WTC11 (cell line): ENCODE data around the gene PKP2. TPM values are rescaled to one million over a fixed set of nuclear protein-coding genes. Genes with fewer than 3 reads are reported as not detected.

Experiments
- ATAC-seq: fragments of 200-7000 bp; cut with Tn5 transposase; 2 replicates; pipeline ENCODE4 v1.10.0; 2021; ENCODE audit warnings: mild to moderate bottlenecking, moderate library complexity
- CTCF ChIA-PET: fragments of 300-600 bp; sonication (Branson Sonifier 250); formaldehyde crosslinking; loops from one replicate; lab custom pipeline; 2021; ENCODE audit warnings: antibody characterized with exemption; lab: Charles Lee
- POLR2A ChIA-PET: fragments of 350-600 bp; sonication (Branson Sonifier 250); formaldehyde crosslinking; loops from one replicate; lab custom pipeline; 2021; ENCODE audit warnings: antibody characterized with exemption; lab: Charles Lee
- DNase-seq: peaks from one replicate; pipeline ENCODE4 v3.0.0; 2021; ENCODE audit warnings: low spot score
- H3K27ac Mint-ChIP-seq: 2 replicates; pipeline ENCODE4 v1.8.0; 2021; ENCODE audit warnings: mixed read lengths
- H3K27me3 Mint-ChIP-seq: 2 replicates; pipeline ENCODE4 v1.8.0; 2021; ENCODE audit warnings: low read depth, mild to moderate bottlenecking, moderate library complexity, mixed read lengths
- H3K36me3 Mint-ChIP-seq: 2 replicates; pipeline ENCODE4 v1.8.0; 2021; ENCODE audit warnings: mixed read lengths
- H3K4me1 Mint-ChIP-seq: 2 replicates; pipeline ENCODE4 v1.8.0; 2022; ENCODE audit warnings: mixed read lengths
- H3K4me3 Mint-ChIP-seq: 2 replicates; pipeline ENCODE4 v1.8.0; 2021; ENCODE audit warnings: mild to moderate bottlenecking, moderate library complexity, mixed read lengths
- H3K9me3 Mint-ChIP-seq: 2 replicates; pipeline ENCODE4 v1.8.0; 2021; ENCODE audit warnings: mixed read lengths
- GRHL2 ChIP-seq: fragments of 250-450 bp; sonication (Bioruptor Pico); IDR thresholded peaks from 2 replicates; pipeline ENCODE4 v1.8.0; 2022; ENCODE audit warnings: mild to moderate bottlenecking, moderate library complexity; ENCODE audit not compliant: insufficient replicate concordance, severe bottlenecking
- MLX ChIP-seq: sonication (generic); formaldehyde crosslinking; IDR thresholded peaks from 2 replicates; pipeline ENCODE4 v1.8.1; 2023; ENCODE audit warnings: mild to moderate bottlenecking, missing genetic modification reagents, moderate library complexity
- MYBL2 ChIP-seq: sonication (generic); formaldehyde crosslinking; IDR thresholded peaks from 2 replicates; pipeline ENCODE4 v1.8.1; 2023; ENCODE audit warnings: mild to moderate bottlenecking, moderate library complexity, missing genetic modification reagents
- PRDM15 ChIP-seq: sonication (generic); formaldehyde crosslinking; IDR thresholded peaks from 2 replicates; pipeline ENCODE4 v1.8.0; 2022; ENCODE audit warnings: missing genetic modification reagents
- PRRX2 ChIP-seq: fragments of 250-450 bp; sonication (Bioruptor Pico); IDR thresholded peaks from 2 replicates; pipeline ENCODE4 v1.8.0; 2021; ENCODE audit warnings: mild to moderate bottlenecking
- RELA ChIP-seq: sonication (generic); formaldehyde crosslinking; IDR thresholded peaks from 2 replicates; pipeline ENCODE4 v1.8.1; 2022; ENCODE audit warnings: missing genetic modification reagents, mild to moderate bottlenecking, borderline replicate concordance
- SMAD3 ChIP-seq: sonication (generic); formaldehyde crosslinking; IDR thresholded peaks from 2 replicates; pipeline ENCODE4 v1.8.0; 2022; ENCODE audit warnings: missing genetic modification reagents, mild to moderate bottlenecking, borderline replicate concordance
- SOX15 ChIP-seq: fragments of 250-450 bp; sonication (Bioruptor Pico); IDR thresholded peaks from 2 replicates; pipeline ENCODE4 v1.9.0; 2021; ENCODE audit warnings: mild to moderate bottlenecking
- ZBTB21 ChIP-seq: sonication (generic); formaldehyde crosslinking; IDR thresholded peaks from 2 replicates; pipeline ENCODE4 v1.8.1; 2023; ENCODE audit warnings: mild to moderate bottlenecking, missing genetic modification reagents, borderline replicate concordance
- ZNF219 ChIP-seq: sonication (generic); formaldehyde crosslinking; IDR thresholded peaks from 2 replicates; pipeline ENCODE4 v1.8.0; 2023; ENCODE audit warnings: missing genetic modification reagents, mild to moderate bottlenecking, borderline replicate concordance
- ZNF232 ChIP-seq: sonication (generic); formaldehyde crosslinking; IDR thresholded peaks from 2 replicates; pipeline ENCODE4 v1.8.0; 2022; ENCODE audit warnings: mild to moderate bottlenecking, missing genetic modification reagents
- ZNF396 ChIP-seq: fragments of 250-450 bp; sonication (Bioruptor Pico); IDR thresholded peaks from 2 replicates; pipeline ENCODE4 v1.8.0; 2021; ENCODE audit warnings: mild to moderate bottlenecking, moderate library complexity, borderline replicate concordance
- total RNA-seq: library from RNA; stranded (reverse); gene quantifications from 3 replicates; pipeline ENCODE4 v1.2.3, GENCODE V29; 2021
- TF ChIP-seq, protein P1 (sequence below): sonication (generic); formaldehyde crosslinking; IDR thresholded peaks from 2 replicates; pipeline ENCODE4 v1.8.1; 2023; ENCODE audit warnings: mild to moderate bottlenecking, missing genetic modification reagents, borderline replicate concordance
- TF ChIP-seq, protein P2 (sequence below): fragments of 250-450 bp; sonication (Bioruptor Pico); conservative IDR thresholded peaks from 2 replicates; pipeline ENCODE4 v1.9.0; 2021; ENCODE audit warnings: mild to moderate bottlenecking
- TF ChIP-seq, protein P3 (sequence below): fragments of 250-450 bp; sonication (Bioruptor Pico); IDR thresholded peaks from 2 replicates; pipeline ENCODE4 v2.1.2; 2022; ENCODE audit warnings: mild to moderate bottlenecking, moderate library complexity
- TF ChIP-seq, protein P4 (sequence below): fragments of 250-450 bp; sonication (Bioruptor Pico); IDR thresholded peaks from 2 replicates; pipeline ENCODE4 v1.9.0; 2021; ENCODE audit warnings: moderate library complexity, mild to moderate bottlenecking, inconsistent platforms, borderline replicate concordance
- TF ChIP-seq, protein P5 (sequence below): fragments of 250-450 bp; sonication (Bioruptor Pico); IDR thresholded peaks from 2 replicates; pipeline ENCODE4 v1.8.0; 2021; ENCODE audit warnings: mild to moderate bottlenecking

The PKP2 gene
- total RNA-seq, 1 experiment from 2014 or later, result 22.0 TPM

- no peaks in the 10 kb centered on the region for H3K9me3 Mint-ChIP-seq
- no peak for TF ChIP-seq RELA (CRISPR knock-in tag)
- no peak for TF ChIP-seq MYBL2 (CRISPR knock-in tag)
- TF ChIP-seq, protein P1, sequence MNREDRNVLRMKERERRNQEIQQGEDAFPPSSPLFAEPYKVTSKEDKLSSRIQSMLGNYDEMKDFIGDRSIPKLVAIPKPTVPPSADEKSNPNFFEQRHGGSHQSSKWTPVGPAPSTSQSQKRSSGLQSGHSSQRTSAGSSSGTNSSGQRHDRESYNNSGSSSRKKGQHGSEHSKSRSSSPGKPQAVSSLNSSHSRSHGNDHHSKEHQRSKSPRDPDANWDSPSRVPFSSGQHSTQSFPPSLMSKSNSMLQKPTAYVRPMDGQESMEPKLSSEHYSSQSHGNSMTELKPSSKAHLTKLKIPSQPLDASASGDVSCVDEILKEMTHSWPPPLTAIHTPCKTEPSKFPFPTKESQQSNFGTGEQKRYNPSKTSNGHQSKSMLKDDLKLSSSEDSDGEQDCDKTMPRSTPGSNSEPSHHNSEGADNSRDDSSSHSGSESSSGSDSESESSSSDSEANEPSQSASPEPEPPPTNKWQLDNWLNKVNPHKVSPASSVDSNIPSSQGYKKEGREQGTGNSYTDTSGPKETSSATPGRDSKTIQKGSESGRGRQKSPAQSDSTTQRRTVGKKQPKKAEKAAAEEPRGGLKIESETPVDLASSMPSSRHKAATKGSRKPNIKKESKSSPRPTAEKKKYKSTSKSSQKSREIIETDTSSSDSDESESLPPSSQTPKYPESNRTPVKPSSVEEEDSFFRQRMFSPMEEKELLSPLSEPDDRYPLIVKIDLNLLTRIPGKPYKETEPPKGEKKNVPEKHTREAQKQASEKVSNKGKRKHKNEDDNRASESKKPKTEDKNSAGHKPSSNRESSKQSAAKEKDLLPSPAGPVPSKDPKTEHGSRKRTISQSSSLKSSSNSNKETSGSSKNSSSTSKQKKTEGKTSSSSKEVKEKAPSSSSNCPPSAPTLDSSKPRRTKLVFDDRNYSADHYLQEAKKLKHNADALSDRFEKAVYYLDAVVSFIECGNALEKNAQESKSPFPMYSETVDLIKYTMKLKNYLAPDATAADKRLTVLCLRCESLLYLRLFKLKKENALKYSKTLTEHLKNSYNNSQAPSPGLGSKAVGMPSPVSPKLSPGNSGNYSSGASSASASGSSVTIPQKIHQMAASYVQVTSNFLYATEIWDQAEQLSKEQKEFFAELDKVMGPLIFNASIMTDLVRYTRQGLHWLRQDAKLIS (CRISPR knock-in tag), result no peak
- TF ChIP-seq, protein P2, sequence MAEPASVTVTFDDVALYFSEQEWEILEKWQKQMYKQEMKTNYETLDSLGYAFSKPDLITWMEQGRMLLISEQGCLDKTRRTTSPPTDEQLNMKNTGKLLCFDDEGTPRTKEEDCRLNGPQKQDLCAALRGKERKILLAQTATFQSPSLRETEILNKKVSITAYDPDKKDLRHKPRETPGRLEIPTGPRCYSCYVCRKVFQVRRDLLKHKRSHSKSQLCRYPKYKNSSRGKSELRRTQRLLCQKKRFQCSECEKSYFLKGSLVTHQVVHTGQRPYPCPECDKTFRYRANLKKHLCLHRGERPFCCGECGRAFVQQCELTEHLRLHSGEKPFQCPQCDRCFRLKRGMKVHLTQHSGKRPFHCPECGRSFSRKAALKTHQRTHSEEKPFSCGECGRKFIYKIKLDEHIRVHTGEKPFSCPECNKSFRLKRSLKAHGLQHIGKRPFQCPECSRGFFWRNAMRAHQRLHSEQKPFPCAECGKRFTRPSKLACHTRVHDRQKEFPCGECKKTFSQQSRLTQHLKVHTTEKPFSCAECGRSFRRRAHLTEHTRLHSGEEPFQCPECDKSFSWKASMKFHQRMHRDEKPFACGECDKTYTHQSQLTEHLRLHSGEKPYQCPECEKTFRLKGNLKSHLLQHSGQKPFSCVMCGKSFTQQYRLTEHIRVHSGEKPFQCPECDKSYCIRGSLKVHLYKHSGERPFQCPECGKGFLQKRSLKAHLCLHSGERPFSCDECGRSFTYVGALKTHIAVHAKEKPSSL (CRISPR knock-in tag), result no peak
- TF ChIP-seq ZNF232 (CRISPR knock-in tag), result no peak
- TF ChIP-seq, protein P3, sequence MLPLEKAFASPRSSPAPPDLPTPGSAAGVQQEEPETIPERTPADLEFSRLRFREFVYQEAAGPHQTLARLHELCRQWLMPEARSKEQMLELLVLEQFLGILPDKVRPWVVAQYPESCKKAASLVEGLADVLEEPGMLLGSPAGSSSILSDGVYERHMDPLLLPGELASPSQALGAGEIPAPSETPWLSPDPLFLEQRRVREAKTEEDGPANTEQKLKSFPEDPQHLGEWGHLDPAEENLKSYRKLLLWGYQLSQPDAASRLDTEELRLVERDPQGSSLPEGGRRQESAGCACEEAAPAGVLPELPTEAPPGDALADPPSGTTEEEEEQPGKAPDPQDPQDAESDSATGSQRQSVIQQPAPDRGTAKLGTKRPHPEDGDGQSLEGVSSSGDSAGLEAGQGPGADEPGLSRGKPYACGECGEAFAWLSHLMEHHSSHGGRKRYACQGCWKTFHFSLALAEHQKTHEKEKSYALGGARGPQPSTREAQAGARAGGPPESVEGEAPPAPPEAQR (CRISPR knock-in tag), result no peak
- no peak for TF ChIP-seq ZBTB21 (CRISPR knock-in tag)
- no peak for TF ChIP-seq SOX15
- TF ChIP-seq, protein P4, sequence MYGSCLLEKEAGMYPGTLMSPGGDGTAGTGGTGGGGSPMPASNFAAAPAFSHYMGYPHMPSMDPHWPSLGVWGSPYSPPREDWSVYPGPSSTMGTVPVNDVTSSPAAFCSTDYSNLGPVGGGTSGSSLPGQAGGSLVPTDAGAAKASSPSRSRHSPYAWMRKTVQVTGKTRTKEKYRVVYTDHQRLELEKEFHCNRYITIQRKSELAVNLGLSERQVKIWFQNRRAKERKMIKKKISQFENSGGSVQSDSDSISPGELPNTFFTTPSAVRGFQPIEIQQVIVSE (CRISPR knock-in tag), result no peak
- TF ChIP-seq ZNF396 (CRISPR knock-in tag), result no peak
- TF ChIP-seq ZNF219 (CRISPR knock-in tag), result no peak
- TF ChIP-seq GRHL2 (CRISPR knock-in tag), result no peak
- TF ChIP-seq, all 79 proteins: peak for 0
- peaks cover 6% of the 10 kb centered on the region; the same call in 1 of the 2 replicates for H3K4me1 Mint-ChIP-seq
- peak; percentile 20; the same call in 1 of the 2 replicates for ATAC-seq
- H3K27me3 Mint-ChIP-seq, result no peaks in the 10 kb centered on the region
- H3K36me3 Mint-ChIP-seq, result no peaks in the 10 kb centered on the region
- ChIA-PET POLR2A (no interaction called here), CTCF (interaction anchor here (2.4 kb wide), 1 partner anchor 12 kb away, joined by 17 read pairs; the partner anchor contains the start of gene YARS2)
- no peak overlapping the region for H3K4me3 Mint-ChIP-seq
- H3K27ac Mint-ChIP-seq, result no peak overlapping the region
- no peak for DNase-seq
Observed at GRCh38 chr12:32768518-32768917, 128.1 kb downstream of the PKP2 start.

DNA sequence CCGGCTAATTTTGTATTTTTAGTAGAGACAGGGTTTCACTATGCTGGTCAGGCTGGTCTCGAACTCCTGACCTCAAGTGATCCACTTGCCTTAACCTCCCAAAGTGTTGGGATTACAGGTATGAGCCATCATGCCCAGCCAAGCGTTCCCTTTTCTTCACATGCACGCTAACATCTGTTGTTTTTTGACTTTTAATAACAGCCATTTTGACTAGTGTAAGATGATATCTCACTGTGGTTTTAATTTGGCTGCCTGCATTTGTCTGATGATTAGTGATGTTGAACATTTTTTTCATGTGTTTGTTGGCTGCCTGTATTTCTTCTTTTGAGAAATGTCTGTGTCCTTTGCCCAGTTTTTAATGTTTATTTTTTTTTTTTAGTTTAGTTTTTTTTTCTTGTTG is 130.7 kb downstream of the PKP2 start:
- ATAC-seq (no peak), DNase-seq (no peak)
- Mint-ChIP-seq H3K4me3 (no peak overlapping the region), H3K9me3 (no peaks in the 10 kb centered on the region), H3K36me3 (no peaks in the 10 kb centered on the region), H3K27ac (no peak overlapping the region), H3K4me1 (peaks cover 6% of the 10 kb centered on the region; the same call in 1 of the 2 replicates), H3K27me3 (no peaks in the 10 kb centered on the region)
- no peak for TF ChIP-seq PRRX2 (CRISPR knock-in tag)
- ChIA-PET POLR2A (no interaction called here), CTCF (no interaction called here)

DNA sequence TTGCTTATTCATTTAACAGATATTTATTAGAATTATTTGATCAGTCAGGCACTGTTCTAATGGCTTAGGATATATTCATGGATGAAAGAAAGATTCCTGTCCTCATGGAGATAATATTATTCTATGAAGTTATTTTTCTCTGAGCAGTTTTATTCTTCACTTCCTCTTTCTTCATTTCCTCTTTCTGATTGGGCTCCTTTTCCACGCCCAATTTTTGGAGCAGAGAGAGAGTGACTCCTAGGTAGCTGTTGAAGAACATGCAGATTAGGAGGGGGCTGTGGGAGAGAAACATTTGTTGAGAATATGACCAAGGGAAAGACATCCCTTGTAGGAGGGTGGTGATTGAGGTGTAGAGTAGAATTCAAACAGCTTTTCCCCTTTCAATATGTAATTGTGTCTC is 134.9 kb downstream of the PKP2 start:
- H3K4me3 Mint-ChIP-seq, result no peak overlapping the region
- DNase-seq, result no peak
- POLR2A ChIA-PET, result interaction anchor here (1.1 kb wide), 1 partner anchor 12 kb away, joined by 4 read pairs; no protein-coding TSS in a partner anchor
- no peak overlapping the region for H3K27ac Mint-ChIP-seq
- no peak for ATAC-seq
- H3K36me3 Mint-ChIP-seq, result no peaks in the 10 kb centered on the region
- H3K27me3 Mint-ChIP-seq, result no peaks in the 10 kb centered on the region; the same call in 1 of the 2 replicates
- peaks cover 1% of the 10 kb centered on the region for H3K4me1 Mint-ChIP-seq
- no peaks in the 10 kb centered on the region for H3K9me3 Mint-ChIP-seq
- CTCF ChIA-PET, result no interaction called here
- TF ChIP-seq SMAD3 (CRISPR knock-in tag) (no peak), ZBTB21 (CRISPR knock-in tag) (no peak), MLX (CRISPR knock-in tag) (no peak), PRDM15 (CRISPR knock-in tag) (no peak)
- TF ChIP-seq, protein P5, sequence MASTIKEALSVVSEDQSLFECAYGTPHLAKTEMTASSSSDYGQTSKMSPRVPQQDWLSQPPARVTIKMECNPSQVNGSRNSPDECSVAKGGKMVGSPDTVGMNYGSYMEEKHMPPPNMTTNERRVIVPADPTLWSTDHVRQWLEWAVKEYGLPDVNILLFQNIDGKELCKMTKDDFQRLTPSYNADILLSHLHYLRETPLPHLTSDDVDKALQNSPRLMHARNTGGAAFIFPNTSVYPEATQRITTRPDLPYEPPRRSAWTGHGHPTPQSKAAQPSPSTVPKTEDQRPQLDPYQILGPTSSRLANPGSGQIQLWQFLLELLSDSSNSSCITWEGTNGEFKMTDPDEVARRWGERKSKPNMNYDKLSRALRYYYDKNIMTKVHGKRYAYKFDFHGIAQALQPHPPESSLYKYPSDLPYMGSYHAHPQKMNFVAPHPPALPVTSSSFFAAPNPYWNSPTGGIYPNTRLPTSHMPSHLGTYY, result no peak
